HG03432 (cell line): Measurements from ENCODE around the gene TRHDE.

Experiments used
- ATAC-seq: cut with Tn5 transposase; IDR thresholded peaks from one replicate; pipeline ENCODE4 v1.9.1; 2021; ENCODE audit warnings: mild to moderate bottlenecking, moderate library complexity; ENCODE audit not compliant: unreplicated experiment

Gene TRHDE

DNA sequence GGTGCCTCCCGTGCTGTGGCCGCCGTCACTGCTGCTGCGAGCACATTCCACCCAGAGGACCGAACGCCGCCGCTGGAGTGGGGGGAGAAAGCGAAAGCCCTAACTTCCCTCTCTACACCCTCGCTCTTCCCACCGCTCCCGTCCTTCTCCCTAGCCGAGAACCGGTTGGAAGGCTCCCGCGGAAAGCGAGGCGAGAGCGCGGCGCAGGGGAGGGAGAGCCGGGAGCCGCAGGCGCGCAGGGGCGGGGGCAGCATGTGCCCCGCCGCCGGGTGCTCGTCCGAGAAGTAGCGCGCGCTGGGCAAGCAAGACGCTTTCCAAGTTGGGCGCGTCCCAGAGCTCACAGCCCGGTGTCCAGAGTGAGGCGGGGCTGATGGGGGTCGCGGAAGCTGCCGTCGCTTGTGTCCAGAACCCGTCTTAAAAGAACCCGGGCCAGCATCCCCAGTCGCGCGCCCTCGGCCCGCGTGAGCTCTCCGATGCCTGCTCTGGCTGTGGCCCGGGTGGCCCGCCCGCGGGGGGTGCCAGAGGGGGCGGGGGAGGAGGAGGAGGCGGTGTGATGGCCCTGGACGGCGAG is at the start of gene TRHDE:
Gene TRHDE, plus strand, starts transcription at position 280 of the 571 bp plus-strand sequence. Its CDS starts 274 bp downstream, at position 554.
- ATAC-seq, result no peak

DNA sequence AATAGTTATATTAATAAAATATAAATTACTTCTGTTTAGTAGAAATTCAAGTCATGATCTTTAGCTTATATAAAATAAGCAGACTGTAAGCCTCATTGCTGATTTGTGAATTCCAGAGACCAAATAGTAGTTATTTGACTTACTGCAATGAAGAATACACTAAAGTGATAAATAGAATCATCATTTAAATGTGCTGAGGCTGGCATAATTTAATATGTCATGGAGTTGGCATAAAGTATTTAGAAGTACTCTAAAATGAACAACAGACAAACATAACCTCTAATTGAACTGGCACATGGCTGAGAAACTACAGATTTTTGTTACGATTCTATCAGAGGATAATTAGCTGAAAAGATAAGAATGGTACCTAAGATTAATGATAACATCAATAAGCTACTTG is 45.7 kb upstream of the TRHDE start:
- ATAC-seq, result no peak

- ATAC-seq, result no peak
These were observed 43.7 kb upstream of the TRHDE start for GRCh38 chr12:72228424-72228823.

GRCh38 chr12:72230589-72230988 is 41.6 kb upstream of the TRHDE start:
- no peak for ATAC-seq

- no peak for ATAC-seq
These were observed 37.3 kb upstream of the TRHDE start for GRCh38 chr12:72234886-72235285.

DNA sequence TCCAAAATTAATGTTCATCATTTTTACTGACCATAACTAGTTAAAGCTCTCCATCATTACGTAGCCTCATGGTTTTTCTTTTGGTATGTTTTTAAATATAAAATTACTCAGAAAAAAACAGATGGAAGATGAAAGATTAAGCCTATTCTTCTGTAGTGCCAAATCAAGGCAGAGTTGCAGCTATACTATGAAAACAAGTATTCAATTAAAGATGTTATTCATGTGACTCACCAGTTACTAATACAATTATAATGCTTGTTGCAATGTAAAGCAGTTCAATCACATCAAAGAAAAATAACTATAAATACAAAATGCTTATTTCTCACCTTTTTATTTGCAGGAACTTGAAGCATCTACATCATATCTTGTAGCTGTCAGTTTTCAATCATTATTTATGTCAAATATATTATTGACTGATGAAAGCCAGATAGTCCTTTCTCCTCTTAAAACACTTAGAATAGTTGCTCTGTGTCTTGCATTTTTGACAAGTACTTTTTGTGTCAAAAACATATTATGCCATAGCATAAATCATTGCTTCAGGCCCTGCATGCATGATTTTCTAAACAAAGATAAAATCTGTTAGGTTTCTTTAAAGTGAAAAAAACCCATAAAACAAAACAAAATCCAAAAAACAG is 36.0 kb upstream of the TRHDE start:
- no peak for ATAC-seq

GRCh38 chr12:72241552-72241951 is 30.6 kb upstream of the TRHDE start:
- ATAC-seq, result no peak

DNA sequence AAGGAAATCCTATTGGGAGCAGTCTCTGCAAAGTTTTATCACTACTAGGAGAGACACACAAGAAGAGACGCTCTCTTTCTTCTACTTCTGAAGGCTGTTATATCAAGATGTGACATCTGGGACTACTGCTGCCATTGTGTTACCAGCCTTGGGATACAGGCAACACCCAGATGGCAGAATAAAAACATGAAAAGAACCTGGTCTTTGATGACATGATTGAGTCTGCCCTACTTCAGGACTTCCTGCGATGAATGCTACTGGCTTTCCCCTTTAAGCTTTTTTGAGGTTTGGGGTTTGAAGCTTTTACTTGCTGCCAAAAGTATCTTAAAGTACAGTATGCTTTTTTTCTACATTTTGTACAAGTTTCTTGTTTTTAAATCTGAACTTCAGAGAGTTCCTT is 29.2 kb upstream of the TRHDE start:
- ATAC-seq, result no peak

DNA sequence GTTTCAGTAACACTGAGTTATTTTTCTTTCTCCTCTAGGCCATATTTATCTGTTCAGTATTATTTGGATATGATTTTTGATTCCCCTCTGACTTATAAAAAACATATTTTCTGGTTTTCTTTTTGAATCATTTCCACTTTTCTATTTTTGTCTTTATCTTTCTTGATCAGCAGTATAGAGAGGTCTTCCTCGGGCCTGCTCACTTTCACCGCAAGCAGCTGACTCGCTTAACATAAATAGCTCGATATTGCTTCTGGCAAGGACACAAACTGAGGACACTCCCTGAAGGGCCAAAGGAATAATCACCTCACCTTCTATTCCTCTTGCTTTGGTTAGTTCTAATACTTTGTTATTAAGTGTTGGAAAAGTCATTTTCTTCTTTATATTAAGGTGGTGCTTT is 25.8 kb upstream of the TRHDE start:
- ATAC-seq, result no peak

DNA sequence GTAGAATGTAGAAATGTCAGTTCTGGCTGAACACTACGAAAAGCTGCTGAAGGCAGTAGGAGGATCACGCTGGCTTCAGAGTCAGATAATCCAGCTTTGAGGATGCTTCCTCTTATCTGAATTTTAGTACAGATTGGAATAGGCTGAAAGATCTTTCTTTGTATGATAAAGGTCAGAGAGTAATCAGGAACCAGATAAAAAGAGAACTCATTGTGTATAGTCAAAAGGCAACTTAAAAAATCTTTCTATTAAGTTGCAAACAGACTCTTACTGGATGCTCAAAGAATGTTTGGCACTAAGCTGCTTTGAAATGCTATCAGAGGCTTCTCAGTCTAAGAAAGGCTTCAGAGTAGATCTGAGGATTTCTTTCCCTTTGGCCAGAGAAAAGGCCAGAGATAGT is 21.8 kb upstream of the TRHDE start:
- no peak for ATAC-seq

DNA sequence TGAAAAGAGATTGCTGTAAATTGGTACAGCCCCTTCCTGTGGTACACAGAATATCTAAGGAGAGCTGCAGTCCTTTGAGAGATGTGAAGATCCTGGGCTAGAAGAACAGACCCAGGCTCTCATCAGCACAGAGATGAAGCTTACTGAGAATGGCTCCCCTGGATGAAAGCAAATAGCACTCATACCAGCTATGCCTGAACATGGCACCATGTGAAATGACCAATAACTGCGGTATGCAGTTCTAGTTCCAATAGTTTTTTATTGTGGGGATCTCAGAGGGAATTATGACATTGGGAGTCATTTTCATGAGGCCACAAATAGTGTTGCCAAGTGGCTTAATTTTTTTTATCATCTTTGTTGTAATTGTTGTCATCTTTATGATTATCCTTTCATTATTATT is 15.4 kb upstream of the TRHDE start:
- no peak for ATAC-seq

DNA sequence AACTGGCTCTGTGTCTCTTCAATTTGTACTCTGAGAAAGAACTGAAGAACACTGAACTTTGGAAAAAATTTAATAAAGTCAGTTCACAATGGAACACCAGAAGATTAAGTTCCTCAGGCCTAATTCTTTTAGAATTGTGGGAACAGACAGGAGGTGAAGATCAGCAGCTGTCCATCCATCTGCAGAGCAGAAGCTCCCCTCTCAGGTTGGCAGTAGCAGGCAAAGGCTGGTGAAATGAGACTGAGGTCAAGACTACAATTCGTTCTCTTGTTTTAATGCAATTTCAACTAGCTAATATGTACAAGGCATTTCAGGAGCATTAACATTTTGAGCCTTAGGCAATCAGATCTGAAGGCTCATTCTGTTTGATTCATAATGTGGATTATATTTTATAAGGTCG is 10.3 kb upstream of the TRHDE start:
- no peak for ATAC-seq

- no peak for ATAC-seq
These were observed 7.5 kb upstream of the TRHDE start for GRCh38 chr12:72264548-72265175.

- ATAC-seq, result no peak
These were observed 4.2 kb upstream of the TRHDE start for GRCh38 chr12:72267974-72268373.

GRCh38 chr12:72268386-72268785 is 3.8 kb upstream of the TRHDE start:
- ATAC-seq, result no peak

DNA sequence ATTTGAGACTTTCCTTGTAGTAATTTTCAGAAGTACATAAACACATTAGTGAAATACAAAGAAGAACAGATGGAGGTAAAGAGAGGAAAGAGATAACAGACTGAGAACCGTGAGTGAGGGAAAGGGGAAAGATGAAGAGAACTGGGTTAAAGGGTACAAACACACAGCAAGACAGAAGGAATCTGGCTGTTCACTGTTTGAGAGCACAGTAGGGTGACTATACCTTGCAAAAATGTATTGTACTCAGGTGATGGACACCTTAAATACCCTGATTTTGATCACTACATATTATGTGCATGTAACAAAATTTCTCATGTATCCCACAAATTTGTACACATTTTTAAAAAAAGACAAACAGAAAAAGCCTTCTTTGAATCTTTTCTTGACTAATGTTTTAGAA is 2.7 kb upstream of the TRHDE start:
- no peak for ATAC-seq

DNA sequence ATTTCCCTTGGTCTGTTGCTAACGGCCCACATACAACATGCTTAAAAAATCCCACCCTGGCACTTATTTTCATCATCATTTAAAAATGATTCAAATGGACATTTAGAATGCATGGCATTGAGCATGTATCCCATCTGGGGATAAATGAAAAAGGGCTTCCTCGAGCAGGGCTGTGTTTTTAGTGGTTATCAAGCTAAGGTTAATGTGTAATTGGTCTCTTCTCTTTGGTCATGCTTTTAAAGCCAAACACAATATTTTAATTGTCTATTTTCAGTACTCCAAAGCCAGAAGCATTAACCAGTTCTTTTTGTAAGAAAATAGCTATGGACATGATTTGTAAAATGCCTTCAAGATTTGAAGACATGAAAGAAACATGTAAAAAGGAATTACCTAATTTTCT is 1.9 kb upstream of the TRHDE start:
- ATAC-seq, result no peak

DNA sequence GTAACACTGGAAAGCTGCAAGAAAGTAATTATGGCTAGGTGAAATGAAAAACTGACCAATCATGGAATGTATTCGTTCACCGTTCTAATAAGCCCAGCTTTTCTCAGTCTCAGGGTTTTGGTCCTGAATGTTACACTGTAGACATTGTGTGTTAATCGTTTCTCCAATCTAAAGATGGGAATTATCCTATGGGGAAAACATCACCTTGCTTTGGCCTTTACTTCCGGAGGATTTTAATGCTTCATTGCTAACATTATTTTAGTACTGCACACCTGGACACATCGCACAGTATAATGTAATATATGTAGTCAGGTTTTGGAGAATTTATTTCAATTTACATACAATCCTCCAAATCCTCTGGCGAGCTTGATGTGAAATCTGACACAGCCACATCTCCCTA is 1.2 kb upstream of the TRHDE start:
- no peak for ATAC-seq

GRCh38 chr12:72271451-72272090 is 599 bp upstream of the TRHDE start:
- ATAC-seq, result no peak

DNA sequence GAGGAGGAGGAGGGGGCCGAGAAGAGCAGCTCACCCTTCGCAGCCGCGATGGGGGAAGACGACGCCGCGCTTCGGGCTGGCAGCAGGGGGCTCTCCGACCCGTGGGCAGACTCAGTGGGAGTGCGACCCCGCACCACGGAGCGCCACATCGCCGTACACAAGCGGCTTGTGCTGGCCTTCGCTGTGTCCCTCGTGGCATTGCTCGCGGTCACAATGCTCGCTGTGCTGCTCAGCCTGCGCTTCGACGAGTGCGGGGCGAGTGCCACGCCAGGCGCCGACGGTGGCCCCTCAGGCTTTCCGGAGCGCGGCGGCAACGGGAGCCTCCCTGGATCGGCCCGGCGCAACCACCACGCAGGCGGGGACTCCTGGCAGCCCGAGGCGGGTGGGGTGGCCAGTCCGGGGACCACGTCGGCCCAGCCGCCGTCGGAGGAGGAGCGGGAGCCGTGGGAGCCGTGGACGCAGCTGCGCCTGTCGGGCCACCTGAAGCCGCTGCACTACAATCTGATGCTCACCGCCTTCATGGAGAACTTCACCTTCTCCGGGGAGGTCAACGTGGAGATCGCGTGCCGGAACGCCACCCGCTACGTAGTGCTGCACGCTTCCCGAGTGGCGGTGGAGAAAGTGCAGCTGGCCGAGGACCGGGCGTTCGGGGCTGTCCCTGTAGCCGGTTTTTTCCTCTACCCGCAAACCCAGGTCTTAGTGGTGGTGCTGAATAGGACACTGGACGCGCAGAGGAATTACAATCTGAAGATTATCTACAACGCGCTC is 745 bp downstream of the TRHDE start:
- ATAC-seq, result no peak

- no peak for ATAC-seq
These were observed 1.3 kb downstream of the TRHDE start for GRCh38 chr12:72273499-72273837.
